Activated effector memory CD4-positive, alpha-beta T cell treated with Interleukin-2 at 50 U/mL for 16 hours (primary cell): ENCODE results near the gene IZUMO1.
"Not testable (repeated sequence)": the region's sequence is repeated elsewhere in the genome, so short reads cannot be mapped to it uniquely, and the experiment has no call there.

Experiments used
- DNase-seq: peaks from one replicate; pipeline ENCODE4 v3.0.0-alpha.2; 2020

Gene IZUMO1

DNA sequence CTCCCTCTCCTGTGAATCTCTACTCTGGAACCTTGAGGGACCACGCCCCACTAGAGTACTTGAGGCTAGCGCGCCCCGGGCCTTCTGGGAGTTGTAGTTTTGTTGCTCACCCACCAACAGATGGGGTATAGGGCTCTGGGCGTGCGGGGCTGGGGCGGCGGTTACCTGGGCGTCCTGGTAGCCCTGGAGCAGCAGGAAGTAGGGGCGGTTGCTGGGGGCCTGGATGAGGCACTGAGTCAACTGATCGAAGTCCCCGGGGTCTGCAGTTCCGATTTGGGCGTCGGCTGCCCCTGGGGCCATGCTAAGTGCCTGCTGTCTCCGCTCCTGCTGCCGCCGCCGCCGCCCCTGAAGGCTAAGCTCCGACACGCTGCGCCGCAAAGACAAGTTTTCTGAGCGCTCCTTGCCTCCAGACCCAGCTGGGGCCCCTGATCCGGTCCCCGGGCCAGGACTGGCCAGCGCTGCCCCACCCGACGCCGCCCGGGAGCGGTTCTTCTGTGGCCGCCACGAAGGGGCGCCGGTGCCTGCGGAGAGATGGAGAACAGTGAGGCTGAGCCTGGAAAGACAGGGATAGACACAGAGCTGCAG is 11.6 kb downstream of the IZUMO1 start:
- no peak for DNase-seq

DNA sequence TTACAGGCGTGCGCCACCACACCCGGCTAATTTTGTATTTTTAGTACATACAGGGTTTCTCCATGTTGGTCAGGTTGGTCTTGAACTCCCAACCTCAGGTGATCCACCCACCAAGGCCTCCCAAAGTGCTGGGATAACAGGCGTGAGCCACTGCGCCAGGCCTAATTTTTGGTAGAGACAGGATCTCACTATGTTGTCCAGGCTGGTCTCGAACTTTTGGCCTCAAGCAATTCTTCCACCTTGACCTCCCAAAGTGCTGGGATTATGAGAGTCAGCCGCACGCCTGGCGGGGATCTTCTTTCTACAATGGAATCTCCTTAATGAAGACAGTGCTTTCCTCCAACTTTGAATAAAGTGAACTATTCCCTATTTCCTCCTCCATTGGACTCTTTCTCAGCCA is 12.1 kb downstream of the IZUMO1 start:
- DNase-seq: no peak

DNA sequence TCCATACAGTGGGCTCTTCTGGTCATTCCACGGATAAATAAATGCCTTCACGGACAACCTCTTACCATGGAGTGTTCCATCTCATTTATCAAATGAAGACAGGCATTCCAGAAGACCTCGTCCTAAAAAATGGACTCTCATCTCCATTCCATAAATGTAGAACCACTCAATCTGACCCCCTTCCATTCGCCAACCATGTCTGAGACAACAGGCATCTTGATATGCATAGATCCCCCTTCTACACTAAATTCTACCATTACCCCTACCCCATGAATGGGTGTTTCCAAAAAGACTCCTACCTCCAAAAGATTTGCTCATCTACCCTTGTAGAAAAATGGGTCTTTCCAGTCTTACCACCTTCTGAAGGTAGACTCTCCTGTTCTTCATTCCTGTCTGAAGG is 15.3 kb downstream of the IZUMO1 start:
- no peak for DNase-seq

DNA sequence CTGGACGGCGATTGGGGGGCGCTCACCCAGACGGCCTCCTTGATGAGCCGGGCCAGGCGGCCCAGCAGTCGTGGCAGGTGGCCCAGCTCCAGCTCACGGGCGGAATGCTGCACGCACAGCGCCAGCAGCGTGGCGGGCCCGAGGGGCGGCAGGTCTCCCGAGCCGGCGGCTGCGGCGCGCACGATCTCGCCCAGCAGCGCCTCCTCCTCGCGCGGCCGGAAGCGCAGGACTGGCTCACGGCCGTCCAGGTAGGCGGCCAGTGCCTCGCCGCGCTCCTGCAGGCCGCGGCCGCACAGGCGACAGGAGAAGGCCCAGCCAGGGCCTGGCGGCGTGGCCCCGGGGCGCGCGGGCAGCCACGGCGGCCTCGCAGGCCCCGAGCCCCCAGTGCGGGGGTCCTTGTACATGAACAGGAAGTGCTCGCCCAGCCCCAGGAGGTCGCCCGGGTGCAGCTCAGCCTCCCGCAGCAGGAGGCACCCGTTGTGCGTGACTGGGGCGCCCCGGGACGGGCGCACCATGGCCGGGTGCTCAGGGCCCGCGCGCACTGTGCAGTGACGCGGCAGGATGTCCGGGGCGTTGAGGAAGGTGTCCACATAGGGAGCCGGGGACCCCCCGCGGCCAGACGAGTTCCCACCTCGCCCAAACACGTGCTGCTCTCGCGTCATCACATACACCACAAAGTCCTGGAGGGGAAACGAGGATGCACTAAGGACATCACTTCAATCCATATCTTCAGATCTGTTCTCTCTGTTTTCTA is 17.6 kb downstream of the IZUMO1 start:
- DNase-seq: no peak

DNA sequence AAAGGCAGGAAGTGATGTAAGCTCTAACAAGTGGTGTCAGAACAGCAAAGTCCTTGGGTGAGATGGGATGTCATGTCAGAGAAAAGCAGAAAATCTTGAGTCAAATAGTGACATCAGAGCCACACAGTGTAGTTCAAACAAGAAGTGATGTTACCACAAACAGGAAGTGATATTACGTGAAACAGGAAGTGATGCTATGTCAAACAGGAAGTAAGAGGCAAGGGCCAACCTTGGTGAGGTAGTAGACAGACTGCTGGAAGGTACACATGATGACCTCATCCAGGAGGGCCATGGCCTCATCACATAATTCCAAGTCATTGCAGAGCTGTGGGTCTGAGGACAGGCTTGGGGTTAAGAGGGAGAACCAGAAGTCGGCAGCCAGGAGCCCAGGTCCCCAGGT is 20.2 kb downstream of the IZUMO1 start:
- DNase-seq: no peak

DNA sequence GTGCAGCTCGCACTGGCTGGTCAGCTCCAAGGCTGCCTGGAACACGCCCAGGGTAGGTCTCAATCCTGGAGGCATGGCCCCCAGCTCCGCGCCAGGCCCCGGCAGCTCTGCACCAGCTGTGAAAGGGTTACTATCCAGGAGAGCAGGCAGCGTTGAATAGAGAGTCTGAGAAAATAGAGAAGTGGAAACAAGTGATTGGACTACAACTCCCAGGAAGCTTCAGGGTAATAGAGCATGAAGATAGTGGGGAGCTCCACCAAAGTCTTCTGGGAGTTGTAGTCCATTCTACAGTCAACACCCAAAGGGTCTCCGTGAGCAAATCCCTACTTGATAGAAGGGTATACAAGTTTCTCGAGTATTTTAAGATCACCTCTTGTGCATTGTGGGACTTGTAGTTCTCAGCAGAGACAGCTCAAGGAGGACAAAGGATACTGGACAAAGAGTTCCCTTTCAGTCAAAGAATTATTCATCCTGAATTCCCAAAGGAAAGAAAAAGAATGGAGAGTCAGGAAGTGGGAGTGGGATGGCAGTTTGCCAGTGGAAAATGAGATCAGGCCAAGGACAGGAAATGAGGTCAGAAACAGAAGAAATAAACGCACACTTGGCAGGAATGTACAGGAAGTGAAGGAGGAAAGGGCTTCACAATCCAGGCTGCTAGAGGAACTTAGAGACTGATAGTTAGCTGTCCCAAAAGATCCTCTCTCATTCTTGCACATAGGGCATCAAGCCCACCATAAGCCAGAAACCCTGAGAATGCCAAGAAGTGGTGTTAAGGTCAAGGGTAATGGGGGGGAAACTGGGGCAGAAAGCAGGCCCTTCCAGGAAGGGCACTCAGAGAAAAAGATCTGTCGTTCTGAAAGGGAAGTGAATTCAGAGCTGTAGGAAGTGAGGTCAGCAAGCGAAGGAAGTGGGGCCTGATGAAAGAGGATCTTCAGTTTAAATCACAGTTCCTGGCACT is 21.6 kb downstream of the IZUMO1 start:
- no peak for DNase-seq

DNA sequence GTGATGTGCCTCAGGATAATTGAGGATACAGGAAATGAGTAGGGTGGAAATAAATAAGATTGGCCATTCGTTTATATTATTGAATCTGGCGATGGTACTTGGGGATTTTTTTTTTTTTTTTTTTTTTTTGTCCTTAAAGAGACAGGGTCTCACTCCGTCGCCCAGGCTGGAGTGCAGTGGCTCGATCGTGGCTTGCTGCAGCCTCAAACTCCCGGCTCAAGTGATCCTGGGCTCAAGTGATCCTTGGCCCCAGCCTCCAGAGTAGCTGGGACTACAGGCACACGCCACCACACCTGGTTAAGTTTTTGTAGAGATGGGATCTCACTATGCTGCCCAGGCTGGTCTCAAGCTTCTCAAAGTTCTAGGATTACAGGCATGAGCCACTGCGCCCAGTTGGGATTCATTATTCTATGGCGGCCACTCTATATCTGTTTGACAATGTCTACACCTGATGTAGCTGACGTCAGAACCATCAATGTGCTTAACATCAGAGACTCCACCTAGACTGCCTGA is 24.5 kb downstream of the IZUMO1 start:
- no peak for DNase-seq

DNA sequence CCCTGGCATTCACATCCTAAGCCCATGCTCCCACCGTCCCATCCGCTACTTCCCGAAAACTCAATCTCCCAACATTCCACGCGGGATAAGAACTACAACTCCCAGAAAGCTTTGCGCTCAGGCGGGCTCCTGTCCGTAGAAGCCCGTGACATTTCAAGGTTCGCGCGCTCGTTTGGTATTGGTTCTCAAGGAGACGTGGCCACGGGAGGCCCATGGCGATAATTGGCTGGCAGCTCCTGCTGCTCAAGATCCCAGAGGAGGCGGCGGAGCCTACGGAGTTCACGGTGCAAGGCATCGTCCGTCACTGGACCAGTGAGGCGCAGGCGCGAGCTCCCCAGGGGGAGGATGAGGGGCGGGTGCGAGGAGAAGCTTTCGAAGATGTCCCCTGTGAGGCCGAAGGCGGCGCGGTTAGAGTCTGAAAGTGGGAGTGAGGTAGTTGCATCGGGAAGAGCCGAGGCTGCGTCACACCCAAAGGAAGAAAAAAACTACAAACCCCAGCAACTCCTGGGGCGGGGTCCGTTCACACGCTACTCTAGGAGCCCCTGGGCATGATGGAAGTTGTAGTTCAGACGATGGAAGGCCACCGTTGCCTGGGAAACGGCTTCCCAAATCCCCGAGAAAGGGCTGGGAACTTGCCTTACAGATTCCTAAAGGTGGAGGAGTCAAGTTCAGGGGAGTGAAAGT is 26.0 kb downstream of the IZUMO1 start:
- peak; percentile 86 for DNase-seq

DNA sequence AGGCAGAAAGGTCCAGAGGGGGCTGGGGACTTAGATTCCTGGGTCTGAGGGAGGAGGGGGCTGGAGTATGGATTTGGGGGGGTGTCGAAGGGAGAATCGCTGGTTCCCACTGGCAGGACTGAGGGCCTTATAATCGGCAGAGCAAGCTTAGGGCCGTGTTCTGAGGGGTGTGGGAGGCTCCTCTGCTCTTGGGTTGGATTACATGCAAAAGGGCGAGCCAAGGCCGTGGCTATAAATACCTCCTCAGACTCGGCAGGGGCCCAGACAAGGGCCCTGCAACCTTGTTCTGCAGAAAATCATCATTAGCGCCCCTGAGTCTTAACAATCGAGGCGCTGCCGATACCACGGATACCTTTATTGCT is 26.5 kb downstream of the IZUMO1 start:
- DNase-seq: no peak

DNA sequence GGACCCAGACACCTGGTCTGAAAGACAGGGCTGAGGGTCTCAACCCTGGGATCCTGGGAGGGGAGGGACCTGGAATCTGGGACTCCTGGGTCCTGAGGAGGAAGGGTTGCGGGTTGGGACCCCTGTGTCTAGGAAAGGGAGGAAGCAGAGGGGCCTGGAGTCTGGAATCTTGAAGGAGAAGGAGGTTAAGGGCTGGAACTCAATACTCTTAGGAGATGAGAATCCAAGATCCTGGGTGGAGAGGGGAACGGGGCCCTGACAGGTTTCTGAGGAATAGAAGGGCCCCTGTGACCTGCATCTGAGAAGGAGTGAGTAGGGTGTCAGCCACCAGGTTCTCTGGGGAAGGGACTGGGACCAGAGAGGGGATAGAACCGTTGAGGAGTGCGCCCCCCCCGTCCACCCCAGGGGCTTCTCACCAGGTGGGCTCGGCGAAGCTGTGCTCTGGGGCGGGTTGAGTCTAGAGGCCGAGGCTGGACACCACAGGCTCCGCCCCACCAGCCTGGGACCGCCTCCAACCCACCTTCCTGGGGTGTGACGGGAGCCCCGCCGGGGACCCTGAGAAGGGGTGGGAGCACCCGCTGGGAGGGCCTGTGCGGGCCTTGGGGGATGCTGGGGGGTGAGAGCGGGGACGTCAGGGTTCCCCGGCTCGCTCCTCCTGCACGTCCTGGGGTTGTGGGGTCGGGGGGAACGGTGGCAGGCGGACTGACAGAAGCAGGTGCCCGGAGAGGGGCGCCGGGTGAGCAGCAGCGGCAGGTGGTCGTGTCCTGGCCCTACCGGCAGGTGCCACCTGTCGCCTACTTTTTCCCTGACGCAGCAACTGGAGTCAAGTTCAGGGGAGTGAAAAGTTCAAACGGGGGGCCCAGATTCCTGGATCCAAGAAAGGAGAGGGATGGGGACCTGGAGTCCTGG is 27.2 kb downstream of the IZUMO1 start, which contains the start of gene MAMSTR:
Gene MAMSTR, minus strand, starts transcription at position 463 of the 909 bp plus-strand sequence. CDS start 694 bp downstream, outside the sequence.
- no peak for DNase-seq

DNA sequence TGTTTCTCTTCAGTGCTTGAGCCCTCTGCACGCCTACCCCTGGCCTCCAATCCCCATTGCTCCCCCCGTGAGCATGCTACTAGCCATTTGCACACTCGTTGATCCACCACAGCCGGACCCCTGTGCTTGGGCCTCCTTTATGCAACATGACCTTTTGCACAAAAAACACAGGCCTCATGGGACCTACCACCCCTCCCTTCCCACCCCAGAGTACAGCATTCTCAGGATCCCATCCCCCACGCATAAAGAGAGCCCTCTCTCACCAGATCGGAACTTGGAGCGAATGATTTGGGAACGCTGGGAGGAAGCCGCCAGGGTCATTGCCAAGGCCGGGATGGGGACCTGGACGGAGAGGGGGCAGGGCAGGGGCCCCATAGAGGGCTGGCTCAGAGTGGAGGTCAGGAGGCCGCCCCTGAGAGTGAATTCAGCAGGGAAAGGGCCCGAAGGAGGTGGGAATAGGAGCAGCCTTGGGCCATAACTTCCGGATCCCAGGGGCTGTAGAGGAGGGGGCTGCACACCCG is 27.9 kb downstream of the IZUMO1 start:
- no peak for DNase-seq

DNA sequence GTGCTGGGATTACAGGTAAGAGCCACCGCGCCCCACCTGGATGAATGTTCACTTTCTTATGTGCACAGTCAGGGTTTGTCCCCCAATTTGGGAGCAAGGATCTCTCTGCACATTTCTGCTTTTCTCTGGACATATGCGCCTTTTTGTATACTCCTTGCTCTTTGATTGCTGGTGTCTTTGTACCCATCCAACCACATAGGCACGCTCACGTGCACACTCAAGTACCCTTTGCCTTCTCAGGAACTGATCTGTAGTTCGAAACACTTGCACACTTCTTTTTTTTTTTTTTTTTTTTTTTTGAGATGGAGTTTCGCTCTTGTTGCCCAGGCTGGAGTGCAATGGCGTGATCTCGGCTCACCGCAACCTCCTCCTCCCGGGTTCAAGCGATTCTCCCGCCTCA is 28.6 kb downstream of the IZUMO1 start:
- not testable (repeated sequence) for DNase-seq

DNA sequence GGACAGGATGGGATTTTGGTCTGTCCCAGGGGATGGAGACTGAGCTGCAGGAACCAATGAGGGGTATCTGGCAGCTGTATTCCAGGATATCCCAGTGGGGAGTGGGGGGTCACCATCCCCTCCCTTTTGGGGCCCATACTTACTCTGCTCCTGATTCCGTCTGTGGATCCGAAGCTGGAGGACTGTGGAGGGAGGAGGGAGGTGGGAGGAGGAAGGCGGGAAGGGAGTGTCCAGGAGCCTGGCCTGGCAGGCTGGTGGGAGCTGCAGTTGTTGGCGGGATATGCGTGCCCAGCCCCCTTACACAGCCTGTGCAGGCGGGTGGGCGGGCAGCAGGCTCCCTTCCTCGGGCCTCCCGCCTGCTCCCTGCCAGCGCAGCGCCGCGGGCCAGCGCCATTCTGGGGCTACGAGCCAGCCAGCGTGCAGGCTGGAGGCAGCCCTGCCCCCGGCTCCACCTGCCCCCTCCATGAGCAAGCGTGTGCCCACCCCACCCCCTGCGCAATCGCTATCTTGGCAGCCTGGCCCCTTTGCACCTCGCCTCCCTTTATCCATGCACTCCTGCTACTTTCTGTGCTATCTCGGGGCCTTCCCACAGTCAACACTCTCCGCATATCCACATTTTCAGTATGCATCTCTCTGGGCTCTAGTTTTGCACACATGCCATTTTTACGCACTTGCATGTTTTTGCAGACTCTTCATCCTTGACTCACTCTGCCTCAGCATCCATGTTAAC is 30.0 kb downstream of the IZUMO1 start:
- no peak for DNase-seq

DNA sequence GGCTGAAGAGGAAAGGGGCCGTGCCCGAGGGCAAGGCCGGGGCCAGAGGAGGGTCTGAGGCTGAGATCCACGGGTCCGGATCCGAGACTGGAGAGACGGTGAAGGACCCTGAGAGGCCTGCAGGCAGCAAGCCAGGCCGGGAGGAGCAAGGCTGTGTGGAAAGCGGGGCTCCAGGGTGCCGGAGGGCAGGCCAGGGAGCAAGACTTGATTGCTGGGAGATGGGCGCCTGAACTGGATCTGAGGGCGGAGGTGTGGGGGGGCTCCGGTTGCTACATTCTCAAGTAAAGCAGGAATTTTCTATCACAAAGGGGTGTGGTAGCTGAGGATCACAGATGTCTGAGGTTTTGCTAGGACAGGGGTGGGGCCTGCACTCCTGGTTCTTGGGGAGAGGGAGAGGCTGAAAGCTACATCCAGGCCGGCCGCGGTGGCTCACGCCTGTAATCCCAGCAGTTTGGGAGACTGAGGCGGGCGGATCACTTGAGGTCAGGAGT is 31.0 kb downstream of the IZUMO1 start:
- DNase-seq: no peak

DNA sequence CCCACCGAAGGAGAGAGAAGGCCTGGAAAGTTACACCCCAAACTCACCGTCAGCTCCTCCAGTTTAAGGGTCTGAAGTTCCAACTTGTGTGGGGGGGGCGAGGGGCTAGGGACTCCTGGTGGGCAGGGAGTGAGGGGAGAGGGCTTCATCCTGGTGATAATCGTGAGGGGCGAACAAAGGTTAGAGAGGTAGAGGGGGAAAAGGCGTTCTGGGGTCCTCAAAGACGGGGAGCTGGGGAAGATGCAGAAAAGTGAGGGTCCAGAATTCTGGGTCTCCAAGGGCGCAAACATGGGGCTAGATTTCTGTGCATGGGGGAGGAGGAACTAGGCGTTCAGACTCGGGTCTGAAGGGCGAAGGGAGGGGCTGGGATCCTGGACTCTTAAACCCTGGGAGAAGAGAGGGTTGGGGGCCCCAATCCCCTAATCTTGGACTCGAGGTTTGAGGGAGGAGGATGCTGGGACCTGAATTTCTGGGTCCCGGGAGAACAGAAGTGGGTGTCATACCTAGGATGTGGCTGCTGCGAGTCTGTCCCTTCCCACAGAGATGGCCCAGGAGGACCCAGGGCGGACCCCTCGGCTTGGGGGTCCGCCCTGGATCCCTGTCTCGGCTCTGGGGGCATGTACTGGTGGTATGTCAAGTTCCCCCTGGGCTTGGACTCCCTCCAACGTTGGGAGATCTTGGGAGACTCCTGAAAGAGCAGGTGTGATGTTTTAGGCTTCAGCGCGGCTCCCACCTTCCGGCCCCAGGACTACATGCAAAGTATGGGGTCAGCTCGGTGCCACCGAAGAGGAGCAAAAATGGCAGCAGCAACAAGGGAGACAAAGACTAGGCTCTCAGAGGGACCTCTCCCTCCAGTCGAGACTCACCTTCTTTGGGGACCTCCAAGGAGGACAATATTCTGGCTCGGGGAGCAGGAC is 31.7 kb downstream of the IZUMO1 start:
- no peak for DNase-seq

DNA sequence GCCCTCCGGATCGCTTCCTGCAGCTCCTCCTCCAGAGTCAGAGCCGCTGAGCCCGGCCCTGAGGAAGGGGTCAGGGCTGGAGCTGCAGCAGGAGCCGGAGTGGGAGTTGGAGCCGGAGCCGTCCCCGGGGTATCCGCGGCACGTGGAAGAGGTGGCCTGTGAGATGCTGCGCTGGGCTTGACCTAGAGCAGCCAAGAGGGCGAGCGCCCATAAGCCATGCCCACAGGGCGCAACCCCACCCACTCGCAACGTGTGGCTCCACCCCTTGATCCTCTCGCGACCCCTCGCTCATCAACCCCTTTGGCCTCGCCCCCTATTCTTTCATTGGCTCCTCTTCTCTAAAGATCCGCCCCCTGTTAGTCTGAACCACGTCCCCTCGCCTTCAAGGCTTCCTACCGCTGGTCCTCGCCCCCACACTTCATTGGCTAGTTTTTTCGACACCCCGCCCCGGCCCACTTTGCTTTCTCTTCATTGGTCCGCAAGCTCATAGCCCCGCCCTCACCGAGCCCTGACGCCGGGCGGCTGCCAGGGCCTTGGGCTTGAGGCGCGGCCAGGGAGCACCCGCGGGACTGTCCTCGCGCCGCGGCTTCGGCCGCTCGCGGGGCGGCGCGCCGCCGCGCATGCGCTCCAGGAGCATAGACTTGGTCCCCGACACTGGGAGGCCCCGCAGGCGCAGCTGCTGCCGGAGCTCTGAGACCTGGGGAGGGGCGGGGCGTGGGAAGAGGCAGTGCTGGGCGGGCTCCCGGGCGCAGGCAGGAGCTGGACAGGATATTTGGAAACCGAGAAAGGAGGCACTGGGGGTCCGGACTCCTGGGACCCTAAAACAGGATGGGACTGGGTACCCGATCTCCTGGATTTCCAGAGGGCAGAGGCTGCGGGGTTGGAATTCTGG is 32.6 kb downstream of the IZUMO1 start:
- peak; percentile 97 for DNase-seq

DNA sequence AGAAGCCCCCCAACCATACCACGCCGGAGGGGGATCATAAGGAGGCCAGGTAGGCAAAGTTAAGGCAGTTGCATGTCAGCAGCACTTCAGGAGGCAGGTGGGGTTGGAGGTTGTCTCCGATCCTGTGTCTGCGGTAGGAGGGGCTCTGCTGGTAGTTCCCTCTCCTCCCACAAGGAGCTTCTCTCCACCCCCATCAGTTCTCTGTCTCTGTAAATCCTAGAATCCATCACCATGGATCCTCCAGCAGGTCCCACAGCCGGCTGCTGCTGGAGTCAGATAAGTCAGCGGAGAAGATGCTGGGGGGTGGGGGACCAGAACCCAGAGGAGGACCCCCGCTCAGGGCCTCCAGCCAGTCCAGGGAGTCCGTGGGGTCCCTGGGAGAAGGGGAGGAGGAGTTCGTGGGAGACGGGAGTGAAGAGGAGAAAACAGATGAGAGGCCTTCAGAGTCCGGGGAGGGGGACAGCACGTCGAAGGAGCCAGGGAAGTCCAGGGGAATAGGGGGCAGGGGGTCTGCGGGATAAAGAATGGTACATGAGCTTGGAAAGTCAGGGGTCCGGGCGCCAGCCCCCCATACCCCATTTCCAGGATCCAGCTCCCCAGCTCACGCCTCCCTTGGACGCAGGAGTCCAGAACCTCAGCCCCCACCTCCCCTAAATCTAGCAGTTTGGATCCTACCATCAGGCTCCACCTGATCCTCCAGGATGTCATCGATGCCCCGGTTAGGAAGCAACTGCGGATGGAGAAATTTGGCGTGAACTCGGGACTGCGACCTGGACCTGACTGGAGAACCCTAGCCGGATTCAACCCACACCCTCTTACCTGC is 33.5 kb downstream of the IZUMO1 start:
- no peak for DNase-seq
